ENCODE results near the gene HNRNPF.

- TF ChIP-seq CTCF (IDR thresholded peaks at IDR 0.05) = no peak
- TF ChIP-seq POLR2A (IDR thresholded peaks at IDR 0.05) = no peak
Measured at GRCh38 chr10:43340101-43340500, 68.9 kb downstream of the HNRNPF start.
